Measurements from ENCODE around the gene IFFO2. TPM values are rescaled to one million over a fixed set of nuclear protein-coding genes. Genes with fewer than 3 reads are reported as not detected.

Gene IFFO2
- total and polyA plus RNA-seq, 2 of the 13 experiments (the other 11 are each of a cell fraction or from before 2014, with no cell fraction given), result 7.3 to 16.7 TPM

- TF ChIP-seq ZNF496 (CRISPR knock-in tag; IDR thresholded peaks at IDR 0.05; ENCODE audit: insufficient replicate concordance) (no peak), CREB1 (IDR thresholded peaks at IDR 0.05) (no peak), CREB1 (CRISPR knock-in tag; IDR thresholded peaks at IDR 0.05) (peak; percentile 82), NFRKB (IDR thresholded peaks at IDR 0.05) (no peak), ZNF629 (CRISPR knock-in tag; conservative IDR thresholded peaks at IDR 0.05) (no peak; the same call in 1 of the 2 replicates), ZFP36 (IDR thresholded peaks at IDR 0.05; ENCODE audit: borderline replicate concordance, low read depth, low read length, partially characterized antibody) (no peak), ISX (CRISPR knock-in tag; conservative IDR thresholded peaks at IDR 0.05) (no peak), ZBTB8A (CRISPR knock-in tag; IDR thresholded peaks at IDR 0.05; ENCODE audit: borderline replicate concordance, low read depth) (no peak), ZNF121 (CRISPR knock-in tag; IDR thresholded peaks at IDR 0.05) (no peak), SMAD3 (CRISPR knock-in tag; IDR thresholded peaks at IDR 0.05) (no peak; the same call in 1 of the 2 replicates), SP2 (CRISPR knock-in tag; IDR thresholded peaks at IDR 0.05) (no peak), ZNF713 (CRISPR knock-in tag; IDR thresholded peaks at IDR 0.05) (no peak), ZNF256 (CRISPR knock-in tag; conservative IDR thresholded peaks at IDR 0.05) (no peak), ZMYM2 (CRISPR knock-in tag; IDR thresholded peaks at IDR 0.05) (no peak), PPARG (CRISPR knock-in tag; conservative IDR thresholded peaks at IDR 0.05) (peak; percentile 55), ZBTB1 (CRISPR knock-in tag; IDR thresholded peaks at IDR 0.05; ENCODE audit: borderline replicate concordance) (no peak)
- TF ChIP-seq, protein P1, sequence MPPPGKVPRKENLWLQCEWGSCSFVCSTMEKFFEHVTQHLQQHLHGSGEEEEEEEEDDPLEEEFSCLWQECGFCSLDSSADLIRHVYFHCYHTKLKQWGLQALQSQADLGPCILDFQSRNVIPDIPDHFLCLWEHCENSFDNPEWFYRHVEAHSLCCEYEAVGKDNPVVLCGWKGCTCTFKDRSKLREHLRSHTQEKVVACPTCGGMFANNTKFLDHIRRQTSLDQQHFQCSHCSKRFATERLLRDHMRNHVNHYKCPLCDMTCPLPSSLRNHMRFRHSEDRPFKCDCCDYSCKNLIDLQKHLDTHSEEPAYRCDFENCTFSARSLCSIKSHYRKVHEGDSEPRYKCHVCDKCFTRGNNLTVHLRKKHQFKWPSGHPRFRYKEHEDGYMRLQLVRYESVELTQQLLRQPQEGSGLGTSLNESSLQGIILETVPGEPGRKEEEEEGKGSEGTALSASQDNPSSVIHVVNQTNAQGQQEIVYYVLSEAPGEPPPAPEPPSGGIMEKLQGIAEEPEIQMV (CRISPR knock-in tag; IDR thresholded peaks at IDR 0.05; ENCODE audit: low read depth), result no peak
- TF ChIP-seq, protein P2, sequence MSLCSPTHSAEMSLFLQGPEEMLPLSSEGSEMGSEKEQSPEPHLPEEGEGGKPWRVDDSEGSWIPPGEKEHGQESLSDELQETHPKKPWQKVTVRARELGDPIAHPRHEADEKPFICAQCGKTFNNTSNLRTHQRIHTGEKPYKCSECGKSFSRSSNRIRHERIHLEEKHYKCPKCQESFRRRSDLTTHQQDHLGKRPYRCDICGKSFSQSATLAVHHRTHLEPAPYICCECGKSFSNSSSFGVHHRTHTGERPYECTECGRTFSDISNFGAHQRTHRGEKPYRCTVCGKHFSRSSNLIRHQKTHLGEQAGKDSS (CRISPR knock-in tag; IDR thresholded peaks at IDR 0.05; ENCODE audit: borderline replicate concordance, low read depth), result peak; percentile 84; the same call in 1 of the 2 replicates
- TF ChIP-seq, protein P3, sequence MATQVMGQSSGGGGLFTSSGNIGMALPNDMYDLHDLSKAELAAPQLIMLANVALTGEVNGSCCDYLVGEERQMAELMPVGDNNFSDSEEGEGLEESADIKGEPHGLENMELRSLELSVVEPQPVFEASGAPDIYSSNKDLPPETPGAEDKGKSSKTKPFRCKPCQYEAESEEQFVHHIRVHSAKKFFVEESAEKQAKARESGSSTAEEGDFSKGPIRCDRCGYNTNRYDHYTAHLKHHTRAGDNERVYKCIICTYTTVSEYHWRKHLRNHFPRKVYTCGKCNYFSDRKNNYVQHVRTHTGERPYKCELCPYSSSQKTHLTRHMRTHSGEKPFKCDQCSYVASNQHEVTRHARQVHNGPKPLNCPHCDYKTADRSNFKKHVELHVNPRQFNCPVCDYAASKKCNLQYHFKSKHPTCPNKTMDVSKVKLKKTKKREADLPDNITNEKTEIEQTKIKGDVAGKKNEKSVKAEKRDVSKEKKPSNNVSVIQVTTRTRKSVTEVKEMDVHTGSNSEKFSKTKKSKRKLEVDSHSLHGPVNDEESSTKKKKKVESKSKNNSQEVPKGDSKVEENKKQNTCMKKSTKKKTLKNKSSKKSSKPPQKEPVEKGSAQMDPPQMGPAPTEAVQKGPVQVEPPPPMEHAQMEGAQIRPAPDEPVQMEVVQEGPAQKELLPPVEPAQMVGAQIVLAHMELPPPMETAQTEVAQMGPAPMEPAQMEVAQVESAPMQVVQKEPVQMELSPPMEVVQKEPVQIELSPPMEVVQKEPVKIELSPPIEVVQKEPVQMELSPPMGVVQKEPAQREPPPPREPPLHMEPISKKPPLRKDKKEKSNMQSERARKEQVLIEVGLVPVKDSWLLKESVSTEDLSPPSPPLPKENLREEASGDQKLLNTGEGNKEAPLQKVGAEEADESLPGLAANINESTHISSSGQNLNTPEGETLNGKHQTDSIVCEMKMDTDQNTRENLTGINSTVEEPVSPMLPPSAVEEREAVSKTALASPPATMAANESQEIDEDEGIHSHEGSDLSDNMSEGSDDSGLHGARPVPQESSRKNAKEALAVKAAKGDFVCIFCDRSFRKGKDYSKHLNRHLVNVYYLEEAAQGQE (IDR thresholded peaks at IDR 0.05; ENCODE audit: borderline replicate concordance in 1 of 2, low read depth in 1 of 2, low read length in 2 of 2), result peak in 1 of 2 experiments; percentile 49; a peak in 1 of 4 replicates
- TF ChIP-seq, protein P4, sequence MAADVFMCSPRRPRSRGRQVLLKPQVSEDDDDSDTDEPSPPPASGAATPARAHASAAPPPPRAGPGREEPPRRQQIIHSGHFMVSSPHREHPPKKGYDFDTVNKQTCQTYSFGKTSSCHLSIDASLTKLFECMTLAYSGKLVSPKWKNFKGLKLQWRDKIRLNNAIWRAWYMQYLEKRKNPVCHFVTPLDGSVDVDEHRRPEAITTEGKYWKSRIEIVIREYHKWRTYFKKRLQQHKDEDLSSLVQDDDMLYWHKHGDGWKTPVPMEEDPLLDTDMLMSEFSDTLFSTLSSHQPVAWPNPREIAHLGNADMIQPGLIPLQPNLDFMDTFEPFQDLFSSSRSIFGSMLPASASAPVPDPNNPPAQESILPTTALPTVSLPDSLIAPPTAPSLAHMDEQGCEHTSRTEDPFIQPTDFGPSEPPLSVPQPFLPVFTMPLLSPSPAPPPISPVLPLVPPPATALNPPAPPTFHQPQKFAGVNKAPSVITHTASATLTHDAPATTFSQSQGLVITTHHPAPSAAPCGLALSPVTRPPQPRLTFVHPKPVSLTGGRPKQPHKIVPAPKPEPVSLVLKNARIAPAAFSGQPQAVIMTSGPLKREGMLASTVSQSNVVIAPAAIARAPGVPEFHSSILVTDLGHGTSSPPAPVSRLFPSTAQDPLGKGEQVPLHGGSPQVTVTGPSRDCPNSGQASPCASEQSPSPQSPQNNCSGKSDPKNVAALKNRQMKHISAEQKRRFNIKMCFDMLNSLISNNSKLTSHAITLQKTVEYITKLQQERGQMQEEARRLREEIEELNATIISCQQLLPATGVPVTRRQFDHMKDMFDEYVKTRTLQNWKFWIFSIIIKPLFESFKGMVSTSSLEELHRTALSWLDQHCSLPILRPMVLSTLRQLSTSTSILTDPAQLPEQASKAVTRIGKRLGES (CRISPR knock-in tag; IDR thresholded peaks at IDR 0.05; ENCODE audit: borderline replicate concordance), result no peak
Observed at GRCh38 chr1:18901147-18901951, 55.1 kb downstream of the IFFO2 start (continued).
